ENCODE data around the gene HLA-G.
A peak's percentile ranks its signal among the peaks of the same experiment; 100 is the strongest.

HLA-G gene

DNA sequence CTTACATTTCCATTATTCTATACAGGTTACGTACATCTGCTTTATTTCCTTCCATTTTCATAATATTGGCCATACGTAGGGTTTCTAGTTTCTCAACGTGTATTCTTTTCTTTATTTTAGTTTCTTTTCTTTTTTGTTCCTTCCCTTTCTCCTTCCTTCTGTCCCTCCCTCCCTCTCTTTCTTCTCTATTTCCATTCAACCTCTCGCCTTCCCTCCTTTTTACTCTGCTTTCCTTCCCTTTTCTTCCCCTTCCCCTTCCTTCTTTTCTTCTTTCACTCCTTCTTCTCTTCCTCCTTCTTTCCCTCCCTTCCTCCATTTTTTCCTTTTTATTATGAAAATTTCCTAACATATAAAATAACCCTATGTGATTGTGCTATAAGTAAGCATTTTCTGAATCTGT is 8.7 kb upstream of the HLA-G start:
- DNase-seq: no peak

DNA sequence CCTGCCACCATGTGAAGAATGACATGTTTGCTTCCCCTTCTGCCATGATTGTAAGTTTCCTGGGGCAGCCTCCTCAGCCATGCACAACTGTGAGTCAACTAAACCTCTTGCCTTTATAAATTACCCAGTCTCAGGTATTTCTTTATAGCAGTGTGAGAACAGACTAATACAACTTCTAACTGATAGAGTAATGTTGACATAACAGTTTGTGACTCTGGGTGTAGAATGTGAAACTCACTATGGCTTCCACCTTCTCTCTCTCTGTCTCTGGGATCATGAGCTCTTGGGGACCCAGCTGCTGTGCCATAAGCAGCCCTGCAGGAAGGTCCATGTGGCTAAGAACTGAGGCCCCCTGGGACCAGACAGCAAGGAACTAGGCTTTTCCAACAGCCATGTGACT is 3.5 kb upstream of the HLA-G start:
- no peak for DNase-seq

GRCh38 chr6:29825848-29826247 is 1.8 kb upstream of the HLA-G start:
- no peak for DNase-seq

DNA sequence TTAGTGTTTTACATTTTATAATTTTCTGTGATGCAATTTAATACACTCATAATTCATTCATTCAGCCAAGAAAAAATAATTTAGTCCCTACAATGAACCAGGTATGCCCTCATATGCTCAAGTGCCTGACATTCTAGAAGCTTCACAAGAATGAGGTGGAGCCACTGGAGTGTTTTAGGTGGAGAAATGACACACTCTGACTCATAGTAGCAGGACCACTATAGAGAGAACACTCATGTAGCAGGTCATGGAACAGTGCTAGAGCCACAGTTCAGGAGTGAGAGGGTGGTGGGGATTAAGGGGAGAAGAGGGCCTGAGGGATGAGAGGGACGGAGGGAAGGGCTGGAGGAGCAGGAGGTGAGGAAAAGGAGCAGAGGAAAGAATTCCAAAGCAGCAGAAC is 1.4 kb upstream of the HLA-G start:
- no peak for DNase-seq

DNA sequence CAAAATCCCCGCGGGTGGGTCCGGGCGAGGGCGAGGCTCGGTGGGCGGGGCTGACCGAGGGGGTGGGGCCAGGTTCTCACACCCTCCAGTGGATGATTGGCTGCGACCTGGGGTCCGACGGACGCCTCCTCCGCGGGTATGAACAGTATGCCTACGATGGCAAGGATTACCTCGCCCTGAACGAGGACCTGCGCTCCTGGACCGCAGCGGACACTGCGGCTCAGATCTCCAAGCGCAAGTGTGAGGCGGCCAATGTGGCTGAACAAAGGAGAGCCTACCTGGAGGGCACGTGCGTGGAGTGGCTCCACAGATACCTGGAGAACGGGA is 809 bp downstream of the HLA-G start:
- DNase-seq: no peak

GRCh38 chr6:29829766-29830165 is 2.1 kb downstream of the HLA-G start:
- no peak for DNase-seq

GRCh38 chr6:29830409-29830808 is 2.8 kb downstream of the HLA-G start:
- DNase-seq: no peak

DNA sequence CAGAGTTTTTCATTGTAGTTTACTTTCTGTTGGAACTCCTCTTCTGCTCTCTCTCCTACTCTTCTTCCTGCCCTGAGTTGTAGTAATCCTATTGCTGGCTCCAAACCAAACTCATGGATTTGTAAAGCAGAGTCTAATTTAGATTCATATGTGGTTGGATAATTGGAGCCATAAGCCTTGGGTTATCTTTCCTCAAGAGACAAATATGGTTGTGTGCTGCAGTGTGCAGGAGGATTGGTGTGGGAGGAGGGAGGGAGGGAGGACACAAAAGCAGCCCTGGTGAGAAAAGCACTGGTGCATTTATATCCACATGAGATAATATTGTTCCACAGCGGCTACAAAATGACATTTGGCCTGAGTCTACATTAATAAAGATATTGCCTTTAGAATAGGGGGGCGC is 4.2 kb downstream of the HLA-G start:
- no peak for DNase-seq

- DNase-seq: peak; percentile 24 to 52 (median 47)
These were observed 7.2 kb downstream of the HLA-G start for GRCh38 chr6:29834564-29835436.

GRCh38 chr6:29839917-29840316 is 12.3 kb downstream of the HLA-G start:
- DNase-seq: no peak

GRCh38 chr6:29841030-29841429 is 13.4 kb downstream of the HLA-G start:
- no peak for DNase-seq

DNA sequence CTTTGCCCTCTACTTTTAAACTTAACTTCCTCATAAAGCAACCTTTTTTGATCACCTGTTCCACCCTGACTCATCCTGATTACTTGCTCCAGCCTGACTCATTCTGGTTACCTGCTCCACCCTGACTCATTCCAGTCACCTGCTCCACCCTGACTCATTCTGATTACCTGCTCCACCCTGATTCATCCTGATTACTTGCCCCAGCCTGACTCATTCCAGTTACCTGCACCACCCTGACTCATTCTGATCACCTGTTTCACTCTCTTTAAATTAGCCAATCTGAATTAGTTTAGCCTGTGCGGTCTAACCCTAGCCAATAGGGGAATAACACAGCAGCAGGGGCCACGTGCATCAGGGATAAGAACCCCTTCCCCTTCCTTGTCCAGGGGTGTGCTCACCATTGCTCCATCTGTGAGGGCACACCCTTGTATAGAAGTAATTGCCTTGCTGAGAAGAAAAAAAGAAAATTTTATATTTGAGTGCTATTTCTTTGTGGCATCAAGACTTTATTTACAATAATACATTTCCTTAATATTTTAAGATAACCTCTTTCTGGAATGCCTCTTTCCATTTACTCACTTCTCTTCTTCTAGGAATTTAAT is 17.9 kb downstream of the HLA-G start:
- no peak for DNase-seq

- peak; percentile 75 to 89 (median 85) for DNase-seq
These were observed 20.4 kb downstream of the HLA-G start for GRCh38 chr6:29847871-29848630.

- peak; percentile 27 to 62 (median 35) for DNase-seq
These were observed 22.5 kb downstream of the HLA-G start for GRCh38 chr6:29850011-29850553.

- DNase-seq: no peak
These were observed 23.6 kb downstream of the HLA-G start for GRCh38 chr6:29851190-29851589.

GRCh38 chr6:29853245-29853644 is 25.6 kb downstream of the HLA-G start:
- peak in 2 of 4 experiments; percentile 18 to 41 for DNase-seq

DNA sequence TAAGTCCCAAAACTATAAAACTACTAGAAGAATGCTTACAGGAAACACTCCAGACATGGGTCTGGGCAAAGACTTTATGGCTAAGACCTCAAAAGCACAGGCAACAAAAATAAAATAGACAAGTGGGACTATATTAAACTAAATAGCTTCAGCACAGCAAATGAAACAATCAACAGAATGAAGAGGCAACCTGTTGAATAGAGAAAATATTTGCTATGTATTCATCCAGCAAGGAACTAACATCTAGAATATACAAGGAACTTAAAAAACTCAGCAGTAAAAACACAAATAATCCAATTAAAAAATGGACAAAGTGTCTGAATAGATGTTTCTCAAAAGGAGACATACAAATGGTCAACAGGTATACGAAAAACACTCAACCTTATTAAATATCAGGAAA is 30.4 kb downstream of the HLA-G start:
- no peak for DNase-seq

- DNase-seq: no peak
These were observed 34.1 kb downstream of the HLA-G start for GRCh38 chr6:29861521-29862255.

- no peak for DNase-seq
These were observed 36.6 kb downstream of the HLA-G start for GRCh38 chr6:29864037-29864810.

DNA sequence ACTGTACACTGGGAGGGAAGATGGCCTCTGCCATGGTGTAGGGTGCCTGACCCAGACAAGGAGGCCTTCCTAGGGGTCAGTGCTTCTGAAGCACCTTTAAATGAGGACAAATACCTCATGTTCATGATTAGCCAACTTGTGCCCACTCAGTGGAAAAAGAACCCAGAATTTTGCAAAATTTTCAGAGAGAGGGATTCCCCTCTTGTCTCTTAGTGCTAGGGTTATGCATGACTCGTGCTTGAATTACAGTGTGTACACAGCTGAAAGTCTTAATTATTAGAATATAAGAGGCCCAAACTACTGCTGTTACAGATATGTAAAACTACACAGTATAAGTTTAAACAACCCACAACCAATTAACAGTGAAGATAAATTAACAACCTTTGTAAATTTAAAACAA is 38.0 kb downstream of the HLA-G start:
- DNase-seq: no peak

GRCh38 chr6:29870104-29870503 is 42.5 kb downstream of the HLA-G start:
- peak in 3 of 4 experiments; percentile 13 to 36 (median 13) for DNase-seq

- DNase-seq: no peak
These were observed 45.2 kb downstream of the HLA-G start for GRCh38 chr6:29872791-29873190.

Measured in suppressor macrophage (primary cell).